COLO668 (cell line): ENCODE measurements around the gene OGA.
A peak's percentile ranks its signal among the peaks of the same experiment; 100 is the strongest.

Source experiments
- DNase-seq: peaks from one replicate; lab custom pipeline; 2025; ENCODE audit not compliant: unreplicated experiment; lab: John Stamatoyannopoulos, UW

Gene OGA

GRCh38 chr10:101837748-101838147, 19.5 kb upstream of the OGA start:
- no peak for DNase-seq

DNA sequence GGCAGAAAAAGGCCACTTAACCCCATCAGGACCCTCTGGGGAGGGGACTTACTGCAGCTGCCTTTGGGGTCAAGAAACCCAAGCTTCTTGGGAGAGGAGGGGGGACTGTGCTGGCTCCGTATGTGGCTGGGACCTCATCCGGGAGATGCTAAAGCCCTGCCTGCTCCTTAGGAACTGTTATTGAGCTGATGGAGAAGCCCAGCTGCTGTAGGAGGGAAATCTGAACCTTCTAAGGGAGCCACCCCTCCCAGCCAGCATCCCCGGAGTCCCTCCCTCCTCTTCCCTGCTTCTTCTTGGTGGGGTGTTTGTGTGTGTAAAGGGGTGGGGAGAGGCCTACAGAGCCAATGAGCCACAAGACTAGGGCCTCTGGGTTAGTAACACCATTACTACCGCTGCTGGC, 17.1 kb upstream of the OGA start:
- DNase-seq = no peak

- DNase-seq = no peak
These were observed 16.1 kb upstream of the OGA start for GRCh38 chr10:101834341-101834740.

DNA sequence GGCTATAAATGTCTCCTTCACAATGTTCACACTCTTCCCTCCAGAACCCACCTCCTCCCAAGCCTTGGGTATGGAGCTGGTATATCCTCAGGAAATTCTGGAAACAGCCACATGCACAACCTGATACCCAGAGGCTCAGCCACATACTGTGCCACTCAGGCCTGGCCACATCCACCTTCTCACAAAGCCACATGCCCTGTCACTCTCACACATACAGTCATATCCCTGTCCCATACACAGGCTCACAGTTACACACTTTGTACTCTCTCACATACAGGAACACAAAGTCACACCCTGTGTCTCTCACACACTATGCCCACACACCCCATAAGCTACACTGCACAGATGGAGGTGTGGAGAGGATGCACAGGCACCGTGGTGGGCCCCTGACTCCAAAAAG, 15.2 kb upstream of the OGA start:
- DNase-seq = no peak

DNA sequence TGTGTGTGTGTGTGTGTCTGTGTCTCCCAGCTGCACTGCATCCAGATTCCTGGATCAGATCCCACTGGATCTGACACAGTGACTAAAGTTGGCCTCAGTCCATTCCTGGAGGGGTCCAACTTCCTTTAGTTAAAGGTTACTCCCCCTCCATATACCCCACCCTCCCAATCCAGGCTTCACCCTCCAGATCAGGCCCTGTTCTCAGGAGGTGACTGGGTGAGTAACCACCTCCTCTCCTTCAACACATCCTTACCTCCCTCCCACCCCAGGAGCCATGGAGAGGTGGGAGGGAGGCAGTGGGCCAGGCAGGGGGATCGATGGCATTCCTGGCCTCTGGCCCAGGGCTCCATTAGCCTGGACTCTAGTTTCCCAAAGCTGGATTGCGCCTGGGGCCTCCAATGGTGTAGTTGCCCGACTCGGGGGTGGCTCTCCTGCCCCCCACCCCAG, 14.1 kb upstream of the OGA start:
- no peak for DNase-seq

DNA sequence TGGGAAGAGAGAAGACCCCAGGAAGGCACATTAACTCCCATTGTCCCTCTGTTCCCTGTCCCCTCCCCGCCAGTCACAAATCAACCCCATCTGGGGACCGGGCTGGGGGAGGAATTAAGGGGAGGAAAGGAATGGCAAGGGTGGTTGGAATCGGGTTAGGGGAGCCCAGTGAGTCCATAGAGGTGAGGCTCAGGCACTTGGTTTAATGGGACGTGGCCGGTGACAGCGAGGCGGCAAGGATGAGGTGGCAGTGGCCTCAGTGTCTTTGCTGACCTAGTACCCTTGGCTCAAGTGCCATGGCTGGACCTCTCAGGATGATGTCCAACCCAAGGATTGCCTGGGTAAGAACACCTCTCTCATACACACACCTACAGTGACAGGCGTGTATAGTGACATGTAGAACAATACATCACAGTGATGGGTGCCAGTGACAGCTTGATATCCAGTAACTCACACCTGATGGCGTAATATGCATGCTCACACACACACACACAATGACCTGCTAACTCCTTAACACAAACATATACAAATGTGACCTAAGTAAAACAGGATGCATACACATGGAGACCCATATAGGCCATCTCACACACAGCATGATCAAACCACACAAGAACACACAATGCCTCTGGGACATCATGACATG, 13.0 kb upstream of the OGA start:
- no peak for DNase-seq

DNA sequence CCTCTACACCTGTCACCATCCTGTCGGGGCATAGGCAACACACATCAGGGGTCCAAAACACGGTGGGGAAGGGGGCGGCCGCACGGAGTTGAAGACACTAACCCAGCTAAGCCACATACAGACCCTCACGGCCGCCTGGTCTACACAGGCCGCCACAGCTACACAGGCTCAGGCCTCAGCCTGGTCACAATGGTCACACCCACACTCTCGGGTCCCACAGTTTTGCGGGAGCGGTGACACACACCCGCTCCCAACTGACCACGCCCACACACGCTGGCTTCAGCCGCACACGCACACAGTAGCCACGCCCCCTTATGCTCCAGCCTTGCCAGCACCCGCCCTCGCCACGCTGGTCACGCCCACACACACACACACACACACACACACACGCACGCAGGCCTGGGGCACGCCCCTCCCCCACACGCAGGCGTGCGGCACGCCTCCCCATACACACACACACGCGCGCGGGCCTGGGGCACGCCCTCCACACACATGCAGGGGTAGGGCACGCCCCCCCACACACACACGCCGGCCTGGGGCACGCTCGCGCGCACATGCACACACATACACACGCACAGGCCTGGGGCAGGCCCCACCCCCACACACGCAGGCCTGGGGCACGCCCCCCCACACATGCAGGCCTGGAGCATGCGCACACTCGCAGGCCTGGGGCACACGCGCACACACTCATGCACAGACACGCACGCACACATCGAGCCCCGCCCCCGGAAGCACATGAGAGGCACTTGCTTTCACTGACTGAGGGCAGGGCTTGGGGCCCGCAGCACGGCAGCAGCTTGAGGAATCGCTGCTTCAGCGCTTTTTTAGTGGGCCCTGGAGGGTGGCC, 12.3 kb upstream of the OGA start:
- DNase-seq = peak; percentile 82

- peak; percentile 4 for DNase-seq
These were observed 11.5 kb upstream of the OGA start for GRCh38 chr10:101829561-101830315.

DNA sequence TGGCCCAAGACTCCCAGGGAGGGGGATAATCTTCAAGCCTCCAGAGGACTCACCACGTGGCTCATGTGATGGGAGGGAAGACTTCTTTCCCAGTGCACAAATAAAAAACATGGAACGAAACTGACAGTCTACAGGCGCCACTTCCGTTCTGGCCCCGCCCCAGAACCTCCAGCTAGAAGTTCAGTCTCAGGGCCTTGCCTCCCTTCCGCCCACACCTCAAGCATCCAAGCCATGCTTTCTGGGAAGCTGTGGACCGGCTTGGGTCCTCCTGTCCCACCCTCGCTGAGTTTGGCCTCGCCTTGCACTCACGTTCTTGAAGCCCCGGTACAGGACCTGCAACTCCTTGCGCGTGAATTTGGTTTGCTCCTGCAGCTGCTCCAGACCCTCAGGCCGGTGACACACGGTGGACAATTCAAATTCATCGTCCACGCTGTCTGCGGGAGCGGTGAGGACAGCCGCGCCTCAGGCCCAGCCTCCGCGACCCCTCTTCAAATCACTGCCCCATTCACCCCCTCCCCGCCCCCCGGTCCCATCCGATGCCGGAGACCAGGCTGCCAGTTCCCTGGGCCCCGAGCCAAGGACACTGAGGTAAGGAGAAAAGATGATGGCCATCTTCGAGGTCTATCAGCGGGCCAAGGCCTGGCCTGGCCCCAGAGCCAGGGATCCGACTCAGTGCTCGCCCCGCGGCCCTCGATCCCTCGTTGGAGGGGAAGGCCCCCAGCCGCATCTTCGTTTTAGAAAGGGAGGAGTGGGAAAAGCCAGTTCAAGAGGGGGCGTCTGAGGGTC, 10.7 kb upstream of the OGA start:
- DNase-seq = no peak

DNA sequence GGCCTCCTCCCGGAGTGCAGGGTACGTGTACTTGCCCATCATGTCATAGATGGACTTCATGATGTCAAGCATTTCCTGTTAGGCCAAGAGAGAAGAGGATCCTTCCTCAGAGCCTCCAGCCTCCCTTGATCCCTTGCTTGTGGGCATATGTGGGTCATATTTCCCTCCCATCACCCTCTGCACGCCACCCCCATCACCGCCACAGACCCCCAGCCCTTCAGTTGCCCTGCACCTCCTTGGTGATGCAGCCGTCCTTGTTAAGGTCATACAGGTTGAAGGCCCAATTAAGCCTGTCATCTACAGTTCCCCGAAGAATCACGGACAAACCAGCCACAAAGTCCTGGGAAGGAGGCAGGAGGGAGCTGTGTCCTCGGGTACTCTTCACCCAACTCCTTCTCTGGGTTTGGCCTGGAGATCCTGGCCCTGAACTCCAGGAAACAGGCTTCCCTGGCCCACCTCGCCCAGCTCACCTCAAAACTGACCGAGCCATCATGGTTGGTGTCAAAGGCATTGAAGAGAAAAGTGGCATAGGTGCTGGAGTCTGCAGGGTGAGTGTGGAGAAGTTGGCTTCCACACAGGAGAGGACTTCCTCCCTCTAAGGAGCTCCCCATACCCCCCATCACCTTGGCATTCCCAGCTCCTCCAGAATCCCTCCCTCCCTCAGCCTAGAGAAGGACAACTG, 9.8 kb upstream of the OGA start:
- no peak for DNase-seq

- no peak for DNase-seq
These were observed 8.7 kb upstream of the OGA start for GRCh38 chr10:101826852-101827434.

- DNase-seq = no peak
These were observed 6.5 kb upstream of the OGA start for GRCh38 chr10:101824736-101825135.

- peak; percentile 60 for DNase-seq
These were observed 809 bp upstream of the OGA start for GRCh38 chr10:101818872-101819633.

GRCh38 chr10:101817337-101818118, 716 bp downstream of the OGA start:
- DNase-seq = no peak

DNA sequence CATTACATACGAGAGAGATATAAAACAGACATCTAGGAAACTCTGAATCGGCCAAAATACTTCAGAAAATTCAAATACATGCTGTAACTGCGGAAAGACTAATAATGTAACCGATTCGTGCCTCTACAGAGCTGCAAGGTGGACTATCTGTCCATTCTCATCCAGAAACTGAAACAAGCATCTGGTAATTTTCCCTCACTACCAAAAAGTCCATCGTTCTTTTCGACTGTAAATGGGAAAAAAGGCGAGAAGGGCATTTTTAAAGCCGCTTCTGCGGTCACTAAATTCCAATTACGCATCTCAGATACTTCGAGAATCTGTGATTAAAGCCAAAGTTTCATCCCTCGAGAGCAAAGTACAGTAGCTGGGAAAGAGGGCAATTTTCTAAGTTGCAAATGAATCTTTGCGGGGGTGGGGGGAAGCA, 1.3 kb downstream of the OGA start:
- DNase-seq = no peak

GRCh38 chr10:101816376-101816775, 1.9 kb downstream of the OGA start:
- DNase-seq = no peak

GRCh38 chr10:101814466-101815071, 3.7 kb downstream of the OGA start:
- DNase-seq = no peak

DNA sequence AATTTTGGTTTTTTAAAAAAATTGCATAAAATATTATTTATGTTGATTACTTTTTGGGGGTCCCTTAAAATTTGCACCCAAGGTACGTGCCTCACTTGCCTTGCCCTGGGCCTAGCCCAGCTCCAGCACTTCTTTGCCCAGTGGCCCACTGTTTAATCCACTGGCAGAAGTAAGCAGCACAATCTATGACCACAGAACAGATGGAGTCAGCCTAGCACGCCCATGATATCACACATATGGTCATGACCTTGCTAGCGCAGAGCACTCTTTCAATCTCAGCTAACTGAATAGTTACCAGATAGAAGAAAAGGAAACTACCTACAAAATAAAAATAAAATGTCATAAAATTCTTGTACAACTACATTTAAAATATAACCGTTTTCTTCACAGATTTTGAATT, 5.6 kb downstream of the OGA start:
- DNase-seq = no peak
